Measurements from ENCODE around the gene DSTN.
A peak's percentile ranks its signal among the peaks of the same experiment; 100 is the strongest.

- TF ChIP-seq CTCF (conservative IDR thresholded peaks at IDR 0.05) = peak; percentile 73
- TF ChIP-seq ZFX (IDR thresholded peaks at IDR 0.05) = no peak
Observed at GRCh38 chr20:17654649-17655285, 84.9 kb downstream of the DSTN start.
